GM23338 (cell line): ENCODE measurements around the gene SMG6. TPM values are rescaled to one million over a fixed set of nuclear protein-coding genes. Genes with fewer than 3 reads are reported as not detected.
A peak's percentile ranks its signal among the peaks of the same experiment; 100 is the strongest.

Experiments
- ATAC-seq: fragments of 200-7000 bp; cut with Tn5 transposase; 3 replicates; pipeline ENCODE4 v1.9.1; 2020
- DNase-seq: peaks from one replicate; pipeline ENCODE4 v3.0.0-alpha.2; 2015; ENCODE audit warnings: low spot score
- H2AFZ ChIP-seq: fragments of 200-600 bp; sonication (generic); 2 replicates; pipeline ENCODE4 v1.8.0; 2016; ENCODE audit warnings: antibody characterized with exemption, mild to moderate bottlenecking, moderate library complexity
- H3F3A ChIP-seq: fragments of 200-600 bp; sonication (generic); replicated peaks from 2 replicates; pipeline ENCODE4 v1.8.0; 2017; ENCODE audit warnings: antibody characterized with exemption, mixed run types, low read depth
- H3K27ac ChIP-seq: fragments of 200-600 bp; sonication (generic); 2 replicates; pipeline ENCODE4 v1.6.1; 2016; ENCODE audit warnings: low read depth
- H3K27me3 ChIP-seq: fragments of 200-600 bp; sonication (generic); 2 replicates; pipeline ENCODE4 v1.8.0; 2016; ENCODE audit warnings: mild to moderate bottlenecking, mixed run types, moderate library complexity; ENCODE audit not compliant: insufficient read depth
- H3K36me3 ChIP-seq: fragments of 200-600 bp; sonication (generic); 2 replicates; pipeline ENCODE4 v1.8.0; 2016; ENCODE audit warnings: mild to moderate bottlenecking; ENCODE audit not compliant: insufficient read depth
- H3K4me1 ChIP-seq: fragments of 200-600 bp; sonication (generic); 2 replicates; pipeline ENCODE4 v1.8.0; 2016; ENCODE audit warnings: mild to moderate bottlenecking, moderate library complexity; ENCODE audit not compliant: insufficient read depth
- H3K4me2 ChIP-seq: fragments of 200-600 bp; sonication (generic); 2 replicates; pipeline ENCODE4 v1.7.1; 2017; ENCODE audit warnings: mixed run types
- H3K4me3 ChIP-seq: fragments of 200-600 bp; sonication (generic); 2 replicates; pipeline ENCODE4 v1.6.1; 2016; ENCODE audit warnings: mixed run types
- H3K79me2 ChIP-seq: fragments of 200-600 bp; sonication (generic); replicated peaks from 2 replicates; pipeline ENCODE4 v1.8.0; 2017; ENCODE audit warnings: mild to moderate bottlenecking; ENCODE audit not compliant: insufficient read depth
- H3K9me2 ChIP-seq: fragments of 200-600 bp; sonication (generic); 2 replicates; pipeline ENCODE4 v1.8.0; 2017; ENCODE audit not compliant: insufficient read depth
- H4K20me1 ChIP-seq: fragments of 200-600 bp; sonication (generic); replicated peaks from 2 replicates; pipeline ENCODE4 v1.8.0; 2017; ENCODE audit warnings: mild to moderate bottlenecking; ENCODE audit not compliant: insufficient read depth
- H3K27ac Mint-ChIP-seq: 2 replicates; pipeline ENCODE4 v1.8.0; 2020; ENCODE audit warnings: inconsistent platforms, mild to moderate bottlenecking, moderate library complexity, mixed read lengths
- H3K27me3 Mint-ChIP-seq: 3 replicates; pipeline ENCODE4 v1.8.0; 2022; ENCODE audit warnings: low read depth, mild to moderate bottlenecking, moderate library complexity, mixed read lengths, inconsistent platforms; ENCODE audit not compliant: insufficient read depth, poor library complexity
- H3K36me3 Mint-ChIP-seq: 3 replicates; pipeline ENCODE4 v1.8.0; 2021; ENCODE audit warnings: low read depth, mild to moderate bottlenecking, inconsistent platforms, moderate library complexity, mixed read lengths
- H3K4me1 Mint-ChIP-seq: 3 replicates; pipeline ENCODE4 v1.8.0; 2020; ENCODE audit warnings: mild to moderate bottlenecking, inconsistent platforms, mixed read lengths
- H3K4me3 Mint-ChIP-seq: 3 replicates; pipeline ENCODE4 v1.8.0; 2021; ENCODE audit warnings: moderate library complexity, mild to moderate bottlenecking, inconsistent platforms, mixed read lengths
- H3K9me3 Mint-ChIP-seq: 3 replicates; pipeline ENCODE4 v1.8.0; 2020; ENCODE audit warnings: moderate library complexity, mild to moderate bottlenecking, inconsistent platforms, mixed read lengths
- ETS1 ChIP-seq: IDR thresholded peaks from 2 replicates; pipeline ENCODE4 v1.6.1; 2016; ENCODE audit warnings: antibody characterized with exemption
- EZH2 ChIP-seq: fragments of 200-600 bp; sonication (generic); IDR thresholded peaks from one replicate; pipeline ENCODE4 v1.8.0; 2017; ENCODE audit warnings: antibody characterized with exemption, mild to moderate bottlenecking, low read depth; ENCODE audit not compliant: unreplicated experiment
- EZH2phosphoT487 ChIP-seq: fragments of 200-600 bp; sonication (generic); IDR thresholded peaks from one replicate; pipeline ENCODE4 v1.8.1; 2018; ENCODE audit warnings: antibody characterized with exemption; ENCODE audit not compliant: unreplicated experiment
- JUNB ChIP-seq: IDR thresholded peaks from one replicate; pipeline ENCODE4 v1.6.1; 2016; ENCODE audit warnings: antibody characterized with exemption; ENCODE audit not compliant: unreplicated experiment
- NANOG ChIP-seq: IDR thresholded peaks from 2 replicates; pipeline ENCODE4 v1.6.1; 2016; ENCODE audit warnings: antibody characterized with exemption, borderline replicate concordance
- polyA plus RNA-seq: library from polyadenylated mRNA; unstranded; fragments of >200 nt; fragmentation: Nextera tagmentation; extraction: Ambion mirVana; gene quantifications from 2 replicates; pipeline ENCODE4 v1.2.1, GENCODE V29; 2016
- total RNA-seq: library from RNA; depleted of rRNA; stranded (reverse); fragments of >200 nt; shearing (Covaris generic); gene quantifications from 2 replicates; pipeline ENCODE4 v1.2.3, GENCODE V29; 2014
- TF ChIP-seq, protein P1 (sequence below): fragments of 250-450 bp; sonication (Bioruptor Pico); IDR thresholded peaks from 2 replicates; pipeline ENCODE4 v1.5.0; 2020; ENCODE audit warnings: mild to moderate bottlenecking, moderate library complexity

The SMG6 gene
- total and polyA plus RNA-seq, 2 experiments from 2014 or later: 10.4 to 43.1 TPM

DNA sequence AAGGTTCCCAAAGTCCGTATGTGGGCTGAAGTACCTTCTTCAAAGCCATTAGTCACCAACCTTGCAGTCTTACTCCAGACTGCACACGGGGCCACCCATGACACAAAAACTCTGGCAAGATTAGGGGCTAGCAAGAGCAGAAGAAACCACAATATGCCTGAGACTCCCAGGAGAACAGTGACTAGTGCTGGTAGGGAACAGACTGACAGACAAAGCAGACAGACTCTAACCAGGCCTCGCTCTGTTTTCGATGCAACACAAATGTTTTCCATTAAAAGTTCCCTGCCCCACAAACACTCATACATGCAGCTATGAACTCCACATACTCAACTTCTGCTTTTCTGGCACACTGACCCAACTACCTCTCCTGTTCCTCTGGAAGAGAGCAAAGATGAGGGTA lies 146.5 kb downstream of the SMG6 start (continued):
- TF ChIP-seq, protein P1, sequence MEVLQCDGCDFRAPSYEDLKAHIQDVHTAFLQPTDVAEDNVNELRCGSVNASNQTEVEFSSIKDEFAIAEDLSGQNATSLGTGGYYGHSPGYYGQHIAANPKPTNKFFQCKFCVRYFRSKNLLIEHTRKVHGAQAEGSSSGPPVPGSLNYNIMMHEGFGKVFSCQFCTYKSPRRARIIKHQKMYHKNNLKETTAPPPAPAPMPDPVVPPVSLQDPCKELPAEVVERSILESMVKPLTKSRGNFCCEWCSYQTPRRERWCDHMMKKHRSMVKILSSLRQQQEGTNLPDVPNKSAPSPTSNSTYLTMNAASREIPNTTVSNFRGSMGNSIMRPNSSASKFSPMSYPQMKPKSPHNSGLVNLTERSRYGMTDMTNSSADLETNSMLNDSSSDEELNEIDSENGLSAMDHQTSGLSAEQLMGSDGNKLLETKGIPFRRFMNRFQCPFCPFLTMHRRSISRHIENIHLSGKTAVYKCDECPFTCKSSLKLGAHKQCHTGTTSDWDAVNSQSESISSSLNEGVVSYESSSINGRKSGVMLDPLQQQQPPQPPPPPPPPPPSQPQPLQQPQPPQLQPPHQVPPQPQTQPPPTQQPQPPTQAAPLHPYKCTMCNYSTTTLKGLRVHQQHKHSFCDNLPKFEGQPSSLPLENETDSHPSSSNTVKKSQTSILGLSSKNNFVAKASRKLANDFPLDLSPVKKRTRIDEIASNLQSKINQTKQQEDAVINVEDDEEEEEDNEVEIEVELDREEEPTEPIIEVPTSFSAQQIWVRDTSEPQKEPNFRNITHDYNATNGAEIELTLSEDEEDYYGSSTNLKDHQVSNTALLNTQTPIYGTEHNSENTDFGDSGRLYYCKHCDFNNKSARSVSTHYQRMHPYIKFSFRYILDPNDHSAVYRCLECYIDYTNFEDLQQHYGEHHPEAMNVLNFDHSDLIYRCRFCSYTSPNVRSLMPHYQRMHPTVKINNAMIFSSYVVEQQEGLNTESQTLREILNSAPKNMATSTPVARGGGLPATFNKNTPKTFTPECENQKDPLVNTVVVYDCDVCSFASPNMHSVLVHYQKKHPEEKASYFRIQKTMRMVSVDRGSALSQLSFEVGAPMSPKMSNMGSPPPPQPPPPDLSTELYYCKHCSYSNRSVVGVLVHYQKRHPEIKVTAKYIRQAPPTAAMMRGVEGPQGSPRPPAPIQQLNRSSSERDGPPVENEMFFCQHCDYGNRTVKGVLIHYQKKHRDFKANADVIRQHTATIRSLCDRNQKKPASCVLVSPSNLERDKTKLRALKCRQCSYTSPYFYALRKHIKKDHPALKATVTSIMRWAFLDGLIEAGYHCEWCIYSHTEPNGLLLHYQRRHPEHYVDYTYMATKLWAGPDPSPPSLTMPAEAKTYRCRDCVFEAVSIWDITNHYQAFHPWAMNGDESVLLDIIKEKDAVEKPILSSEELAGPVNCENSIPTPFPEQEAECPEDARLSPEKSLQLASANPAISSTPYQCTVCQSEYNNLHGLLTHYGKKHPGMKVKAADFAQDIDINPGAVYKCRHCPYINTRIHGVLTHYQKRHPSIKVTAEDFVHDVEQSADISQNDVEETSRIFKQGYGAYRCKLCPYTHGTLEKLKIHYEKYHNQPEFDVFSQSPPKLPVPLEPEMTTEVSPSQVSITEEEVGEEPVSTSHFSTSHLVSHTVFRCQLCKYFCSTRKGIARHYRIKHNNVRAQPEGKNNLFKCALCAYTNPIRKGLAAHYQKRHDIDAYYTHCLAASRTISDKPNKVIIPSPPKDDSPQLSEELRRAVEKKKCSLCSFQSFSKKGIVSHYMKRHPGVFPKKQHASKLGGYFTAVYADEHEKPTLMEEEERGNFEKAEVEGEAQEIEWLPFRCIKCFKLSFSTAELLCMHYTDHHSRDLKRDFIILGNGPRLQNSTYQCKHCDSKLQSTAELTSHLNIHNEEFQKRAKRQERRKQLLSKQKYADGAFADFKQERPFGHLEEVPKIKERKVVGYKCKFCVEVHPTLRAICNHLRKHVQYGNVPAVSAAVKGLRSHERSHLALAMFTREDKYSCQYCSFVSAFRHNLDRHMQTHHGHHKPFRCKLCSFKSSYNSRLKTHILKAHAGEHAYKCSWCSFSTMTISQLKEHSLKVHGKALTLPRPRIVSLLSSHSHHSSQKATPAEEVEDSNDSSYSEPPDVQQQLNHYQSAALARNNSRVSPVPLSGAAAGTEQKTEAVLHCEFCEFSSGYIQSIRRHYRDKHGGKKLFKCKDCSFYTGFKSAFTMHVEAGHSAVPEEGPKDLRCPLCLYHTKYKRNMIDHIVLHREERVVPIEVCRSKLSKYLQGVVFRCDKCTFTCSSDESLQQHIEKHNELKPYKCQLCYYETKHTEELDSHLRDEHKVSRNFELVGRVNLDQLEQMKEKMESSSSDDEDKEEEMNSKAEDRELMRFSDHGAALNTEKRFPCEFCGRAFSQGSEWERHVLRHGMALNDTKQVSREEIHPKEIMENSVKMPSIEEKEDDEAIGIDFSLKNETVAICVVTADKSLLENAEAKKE (CRISPR knock-in tag): no peak
- TF ChIP-seq EZH2phosphoT487 (no peak), ETS1 (no peak)

GRCh38 chr17:2156666-2157065 lies 146.9 kb downstream of the SMG6 start:
- 0 out of 3 replicates have a peak, but pooled peaks cover 3% of the 10 kb centered on the region for H3K36me3 Mint-ChIP-seq
- no peak overlapping the region for H2AFZ ChIP-seq
- H3K9me3 Mint-ChIP-seq: no peaks in the 10 kb centered on the region
- H3K4me1 Mint-ChIP-seq: no peaks in the 10 kb centered on the region
- no peaks in the 10 kb centered on the region for H3K36me3 ChIP-seq
- no peak for ATAC-seq
- H3K27ac Mint-ChIP-seq: 0 out of 2 replicates have a peak overlapping the region, but pooled peaks have one; percentile 43
- no peaks in the 10 kb centered on the region for H3K4me1 ChIP-seq
- no peaks in the 10 kb centered on the region for H3K79me2 ChIP-seq
- H4K20me1 ChIP-seq: no peaks in the 10 kb centered on the region
- DNase-seq: no peak
- H3K27me3 ChIP-seq: no peaks in the 10 kb centered on the region
- H3K4me3 ChIP-seq: no peak overlapping the region
- H3K27ac ChIP-seq: no peak overlapping the region
- no peak overlapping the region for H3K4me3 Mint-ChIP-seq
- no peaks in the 10 kb centered on the region for H3K9me2 ChIP-seq
- H3F3A ChIP-seq: no peaks in the 10 kb centered on the region
- H3K27me3 Mint-ChIP-seq: peaks cover 5% of the 10 kb centered on the region
- H3K4me2 ChIP-seq: no peak overlapping the region
- TF ChIP-seq, protein P1 (CRISPR knock-in tag): no peak
- TF ChIP-seq EZH2: no peak
- TF ChIP-seq JUNB: no peak
- no peak for TF ChIP-seq NANOG
